ENCODE results near the gene PPP1R12B.
"Not testable (repeated sequence)": the region's sequence is repeated elsewhere in the genome, so short reads cannot be mapped to it uniquely, and the experiment has no call there.

PPP1R12B gene

GRCh38 chr1:202467381-202467780, 118.9 kb downstream of the PPP1R12B start:
- not testable (repeated sequence) for H3K27ac ChIP-seq (ENCODE audit: low read depth, low read length); H3K4me2 ChIP-seq (ENCODE audit: low read length); H3K4me3 ChIP-seq (ENCODE audit: low read length); H3F3A ChIP-seq (ENCODE audit: control insufficient read depth, insufficient read depth); H3K4me1 ChIP-seq (ENCODE audit: control insufficient read depth, low read length); H4K20me1 ChIP-seq (ENCODE audit: control insufficient read depth, insufficient read depth, low read depth, low read length); H3K79me2 ChIP-seq (ENCODE audit: control insufficient read depth, low read length); H3K36me3 ChIP-seq (ENCODE audit: control insufficient read depth, low read length); H3K27me3 ChIP-seq (ENCODE audit: control insufficient read depth, low read length); H3K9me3 ChIP-seq (ENCODE audit: control insufficient read depth, insufficient read depth, low read length); H3K9me2 ChIP-seq (replicated peaks; ENCODE audit: control insufficient read depth, low read length)

DNA sequence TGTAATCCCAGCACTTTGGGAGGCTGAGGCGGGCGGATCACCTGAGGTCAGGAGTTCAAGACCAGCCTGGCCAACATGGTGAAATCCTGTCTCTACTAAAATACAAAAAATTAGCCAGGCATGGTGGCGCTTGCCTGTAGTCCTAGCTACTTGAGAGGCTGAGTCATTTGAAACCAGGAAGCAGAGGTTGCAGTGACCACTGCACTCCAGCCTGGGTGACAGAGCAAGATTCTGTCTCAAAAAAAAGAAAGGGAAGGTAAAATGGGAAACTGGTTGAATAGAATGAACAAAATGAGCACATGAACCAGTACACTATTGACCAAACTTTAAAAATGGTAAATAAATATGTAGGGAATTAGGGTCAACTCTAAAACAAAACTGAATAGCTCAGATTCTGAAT, 120.2 kb downstream of the PPP1R12B start:
- H4K20me1 ChIP-seq (ENCODE audit: control insufficient read depth, insufficient read depth, low read depth, low read length); H3K27ac ChIP-seq (ENCODE audit: low read depth, low read length); H3K27me3 ChIP-seq (ENCODE audit: control insufficient read depth, low read length); H3K9me2 ChIP-seq (replicated peaks; ENCODE audit: control insufficient read depth, low read length); H3K36me3 ChIP-seq (ENCODE audit: control insufficient read depth, low read length); H3K9me3 ChIP-seq (ENCODE audit: control insufficient read depth, insufficient read depth, low read length); H3K4me1 ChIP-seq (ENCODE audit: control insufficient read depth, low read length); H3K4me3 ChIP-seq (ENCODE audit: low read length); H3F3A ChIP-seq (ENCODE audit: control insufficient read depth, insufficient read depth); H3K4me2 ChIP-seq (ENCODE audit: low read length); H3K79me2 ChIP-seq (ENCODE audit: control insufficient read depth, low read length): not testable (repeated sequence)

- H3K27me3 ChIP-seq (ENCODE audit: control insufficient read depth, low read length); H3K4me1 ChIP-seq (ENCODE audit: control insufficient read depth, low read length); H3K9me2 ChIP-seq (replicated peaks; ENCODE audit: control insufficient read depth, low read length); H3K4me3 ChIP-seq (ENCODE audit: low read length); H3K79me2 ChIP-seq (ENCODE audit: control insufficient read depth, low read length); H3K27ac ChIP-seq (ENCODE audit: low read depth, low read length); H3K4me2 ChIP-seq (ENCODE audit: low read length); H4K20me1 ChIP-seq (ENCODE audit: control insufficient read depth, insufficient read depth, low read depth, low read length); H3K9me3 ChIP-seq (ENCODE audit: control insufficient read depth, insufficient read depth, low read length); H3K36me3 ChIP-seq (ENCODE audit: control insufficient read depth, low read length); H3F3A ChIP-seq (ENCODE audit: control insufficient read depth, insufficient read depth): not testable (repeated sequence)
Observed at GRCh38 chr1:202469123-202469522, 120.6 kb downstream of the PPP1R12B start.

GRCh38 chr1:202471246-202471645, 122.7 kb downstream of the PPP1R12B start:
- no peaks in the 10 kb centered on the region for H3K27me3 ChIP-seq (ENCODE audit: control insufficient read depth, low read length)
- TF ChIP-seq EZH2phosphoT487 (IDR thresholded peaks at IDR 0.05; ENCODE audit: borderline replicate concordance, low read length): no peak
- TF ChIP-seq, protein P1, sequence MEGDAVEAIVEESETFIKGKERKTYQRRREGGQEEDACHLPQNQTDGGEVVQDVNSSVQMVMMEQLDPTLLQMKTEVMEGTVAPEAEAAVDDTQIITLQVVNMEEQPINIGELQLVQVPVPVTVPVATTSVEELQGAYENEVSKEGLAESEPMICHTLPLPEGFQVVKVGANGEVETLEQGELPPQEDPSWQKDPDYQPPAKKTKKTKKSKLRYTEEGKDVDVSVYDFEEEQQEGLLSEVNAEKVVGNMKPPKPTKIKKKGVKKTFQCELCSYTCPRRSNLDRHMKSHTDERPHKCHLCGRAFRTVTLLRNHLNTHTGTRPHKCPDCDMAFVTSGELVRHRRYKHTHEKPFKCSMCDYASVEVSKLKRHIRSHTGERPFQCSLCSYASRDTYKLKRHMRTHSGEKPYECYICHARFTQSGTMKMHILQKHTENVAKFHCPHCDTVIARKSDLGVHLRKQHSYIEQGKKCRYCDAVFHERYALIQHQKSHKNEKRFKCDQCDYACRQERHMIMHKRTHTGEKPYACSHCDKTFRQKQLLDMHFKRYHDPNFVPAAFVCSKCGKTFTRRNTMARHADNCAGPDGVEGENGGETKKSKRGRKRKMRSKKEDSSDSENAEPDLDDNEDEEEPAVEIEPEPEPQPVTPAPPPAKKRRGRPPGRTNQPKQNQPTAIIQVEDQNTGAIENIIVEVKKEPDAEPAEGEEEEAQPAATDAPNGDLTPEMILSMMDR (IDR thresholded peaks at IDR 0.05; ENCODE audit: low read depth, low read length, poor library complexity, severe bottlenecking): no peak
- no peaks in the 10 kb centered on the region for H3K9me3 ChIP-seq (ENCODE audit: control insufficient read depth, insufficient read depth, low read length)
- no peaks in the 10 kb centered on the region for H3K79me2 ChIP-seq (ENCODE audit: control insufficient read depth, low read length)
- no peaks in the 10 kb centered on the region for H3K36me3 ChIP-seq (ENCODE audit: control insufficient read depth, low read length)
- no peaks in the 10 kb centered on the region for H3K9me2 ChIP-seq (replicated peaks; ENCODE audit: control insufficient read depth, low read length)
- H3K4me1 ChIP-seq (ENCODE audit: control insufficient read depth, low read length): no peaks in the 10 kb centered on the region
- no peaks in the 10 kb centered on the region for H3F3A ChIP-seq (ENCODE audit: control insufficient read depth, insufficient read depth)
- no peak overlapping the region for H3K27ac ChIP-seq (ENCODE audit: low read depth, low read length)
- H3K4me2 ChIP-seq (ENCODE audit: low read length): no peak overlapping the region
- H3K4me3 ChIP-seq (ENCODE audit: low read length): no peak overlapping the region
- H4K20me1 ChIP-seq (ENCODE audit: control insufficient read depth, insufficient read depth, low read depth, low read length): no peaks in the 10 kb centered on the region

- H3K9me3 ChIP-seq (ENCODE audit: control insufficient read depth, insufficient read depth, low read length); H3K27me3 ChIP-seq (ENCODE audit: control insufficient read depth, low read length); H3K9me2 ChIP-seq (replicated peaks; ENCODE audit: control insufficient read depth, low read length); H3K4me2 ChIP-seq (ENCODE audit: low read length); H3K4me1 ChIP-seq (ENCODE audit: control insufficient read depth, low read length); H3K36me3 ChIP-seq (ENCODE audit: control insufficient read depth, low read length); H4K20me1 ChIP-seq (ENCODE audit: control insufficient read depth, insufficient read depth, low read depth, low read length); H3K27ac ChIP-seq (ENCODE audit: low read depth, low read length); H3F3A ChIP-seq (ENCODE audit: control insufficient read depth, insufficient read depth); H3K79me2 ChIP-seq (ENCODE audit: control insufficient read depth, low read length); H3K4me3 ChIP-seq (ENCODE audit: low read length): not testable (repeated sequence)
Observed at GRCh38 chr1:202472347-202473124, 124.0 kb downstream of the PPP1R12B start.

DNA sequence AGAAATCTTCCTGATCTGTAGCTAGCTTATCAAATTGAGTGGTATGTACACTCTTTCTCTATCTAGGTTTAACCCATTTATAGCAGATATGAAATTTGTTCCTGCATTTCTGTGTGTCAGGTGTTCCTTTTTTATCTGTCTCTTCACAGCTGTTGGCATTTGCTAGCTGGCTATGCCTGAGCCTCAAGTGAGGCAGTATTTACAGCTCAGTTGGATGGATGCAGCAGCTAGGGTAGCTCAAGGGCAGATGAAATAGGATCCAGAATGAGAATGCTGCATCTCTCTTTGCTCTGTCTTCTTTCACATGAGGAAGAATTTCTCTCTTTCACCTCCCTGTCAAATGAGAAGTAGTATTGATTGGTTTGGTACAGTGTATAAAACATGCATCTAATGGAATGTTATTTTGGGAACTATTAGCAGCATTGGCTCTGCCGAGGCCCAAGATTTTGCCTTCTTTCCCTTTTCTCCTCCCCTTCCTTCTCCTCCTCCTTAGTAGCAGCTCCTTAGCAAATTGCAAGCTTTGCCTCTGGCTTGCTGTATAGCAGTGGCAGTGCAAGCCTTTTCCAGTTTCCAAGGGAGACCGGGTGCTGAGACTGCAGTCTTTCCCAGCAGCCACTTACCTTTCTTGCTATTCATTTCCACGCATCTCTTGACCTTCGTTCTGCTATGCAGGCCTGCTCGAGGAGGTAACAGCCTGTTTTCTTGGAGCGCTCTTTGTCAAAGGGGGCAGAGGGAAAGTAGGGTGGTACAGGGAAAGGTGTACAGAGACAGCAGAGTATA, 125.0 kb downstream of the PPP1R12B start:
- not testable (repeated sequence) for H3K36me3 ChIP-seq (ENCODE audit: control insufficient read depth, low read length); H3F3A ChIP-seq (ENCODE audit: control insufficient read depth, insufficient read depth); H3K9me3 ChIP-seq (ENCODE audit: control insufficient read depth, insufficient read depth, low read length); H3K79me2 ChIP-seq (ENCODE audit: control insufficient read depth, low read length); H3K27ac ChIP-seq (ENCODE audit: low read depth, low read length); H3K4me2 ChIP-seq (ENCODE audit: low read length); H3K4me1 ChIP-seq (ENCODE audit: control insufficient read depth, low read length); H3K27me3 ChIP-seq (ENCODE audit: control insufficient read depth, low read length); H3K4me3 ChIP-seq (ENCODE audit: low read length); H3K9me2 ChIP-seq (replicated peaks; ENCODE audit: control insufficient read depth, low read length); H4K20me1 ChIP-seq (ENCODE audit: control insufficient read depth, insufficient read depth, low read depth, low read length)

DNA sequence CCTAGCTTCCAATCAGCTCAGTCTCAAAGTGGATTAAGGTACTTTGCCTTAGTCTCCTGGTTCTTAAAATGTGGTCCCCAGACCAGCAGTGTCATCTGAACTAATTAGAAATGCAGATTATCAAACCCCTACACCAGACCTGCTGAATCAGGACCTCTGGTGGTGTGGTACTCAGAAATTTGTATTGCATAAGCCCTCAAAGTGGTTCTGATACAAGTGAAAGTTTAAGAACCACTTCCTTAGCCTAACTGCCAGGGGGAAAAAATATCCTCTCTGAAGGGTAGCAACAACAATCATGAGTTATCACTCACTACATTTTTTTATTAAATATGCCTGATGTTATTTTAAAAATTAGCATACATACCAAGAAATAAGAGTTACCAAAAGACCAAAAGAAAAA, 131.2 kb downstream of the PPP1R12B start:
- H3K27ac ChIP-seq (ENCODE audit: low read depth, low read length); H3K79me2 ChIP-seq (ENCODE audit: control insufficient read depth, low read length); H3K4me2 ChIP-seq (ENCODE audit: low read length); H3K36me3 ChIP-seq (ENCODE audit: control insufficient read depth, low read length); H3K9me2 ChIP-seq (replicated peaks; ENCODE audit: control insufficient read depth, low read length); H3F3A ChIP-seq (ENCODE audit: control insufficient read depth, insufficient read depth); H3K4me3 ChIP-seq (ENCODE audit: low read length); H3K27me3 ChIP-seq (ENCODE audit: control insufficient read depth, low read length); H4K20me1 ChIP-seq (ENCODE audit: control insufficient read depth, insufficient read depth, low read depth, low read length); H3K9me3 ChIP-seq (ENCODE audit: control insufficient read depth, insufficient read depth, low read length): not testable (repeated sequence)
- H3K4me1 ChIP-seq (ENCODE audit: control insufficient read depth, low read length): peaks cover 29% of the 10 kb centered on the region
